Fibroblast of peridontal ligament (primary cell): ENCODE results near the gene AKR7A2.
"Not testable (repeated sequence)": the region's sequence is repeated elsewhere in the genome, so short reads cannot be mapped to it uniquely, and the experiment has no call there.

Source experiments
- DNase-seq: peaks from one replicate; pipeline ENCODE4 v3.0.0-alpha.2; 2010; ENCODE audit errors: extremely low read depth

The AKR7A2 gene

DNA sequence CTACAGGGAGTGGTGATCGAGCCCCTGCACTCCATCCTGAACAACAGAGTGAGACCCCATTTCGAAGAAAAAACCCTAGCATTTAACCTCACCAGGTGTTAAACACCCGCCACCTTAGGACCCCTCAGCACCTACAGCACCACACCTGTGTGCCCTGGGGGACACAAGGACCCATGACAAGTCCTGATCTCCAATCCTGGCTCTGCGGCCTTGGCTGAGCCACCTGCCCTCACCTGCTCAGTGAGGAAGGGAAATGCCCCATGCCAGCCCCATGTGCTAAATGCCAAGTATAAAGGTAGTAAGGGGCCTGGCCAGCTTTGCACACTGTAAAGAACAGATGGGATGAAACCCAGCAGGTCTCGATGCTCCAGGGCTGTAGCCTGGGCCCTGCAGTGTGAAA, 49.2 kb downstream of the AKR7A2 start:
- DNase-seq, result no peak

DNA sequence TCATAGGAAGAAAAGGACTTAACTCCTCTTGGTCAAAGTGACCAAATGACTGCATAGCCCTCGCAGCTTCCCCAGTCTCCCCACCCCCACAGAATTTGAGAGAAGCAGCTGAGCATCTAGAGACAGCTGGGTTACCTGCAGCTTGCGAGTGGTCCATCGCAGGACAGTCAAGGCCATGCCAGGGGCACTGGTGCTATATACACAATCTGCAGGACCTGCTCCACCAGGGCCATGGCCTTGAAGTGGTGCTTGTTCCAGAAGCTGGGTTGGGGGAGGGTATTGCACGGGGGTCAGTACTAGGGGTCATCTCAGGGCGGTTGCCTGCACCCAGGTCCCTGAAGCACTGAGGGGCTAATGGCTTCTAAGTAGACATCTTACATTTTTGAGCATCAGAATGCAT, 49.9 kb downstream of the AKR7A2 start:
- DNase-seq, result no peak

- peak; percentile 95 for DNase-seq
These were observed 51.5 kb downstream of the AKR7A2 start for GRCh38 chr1:19260211-19261138.

- no peak for DNase-seq
These were observed 53.6 kb downstream of the AKR7A2 start for GRCh38 chr1:19258353-19258752.

DNA sequence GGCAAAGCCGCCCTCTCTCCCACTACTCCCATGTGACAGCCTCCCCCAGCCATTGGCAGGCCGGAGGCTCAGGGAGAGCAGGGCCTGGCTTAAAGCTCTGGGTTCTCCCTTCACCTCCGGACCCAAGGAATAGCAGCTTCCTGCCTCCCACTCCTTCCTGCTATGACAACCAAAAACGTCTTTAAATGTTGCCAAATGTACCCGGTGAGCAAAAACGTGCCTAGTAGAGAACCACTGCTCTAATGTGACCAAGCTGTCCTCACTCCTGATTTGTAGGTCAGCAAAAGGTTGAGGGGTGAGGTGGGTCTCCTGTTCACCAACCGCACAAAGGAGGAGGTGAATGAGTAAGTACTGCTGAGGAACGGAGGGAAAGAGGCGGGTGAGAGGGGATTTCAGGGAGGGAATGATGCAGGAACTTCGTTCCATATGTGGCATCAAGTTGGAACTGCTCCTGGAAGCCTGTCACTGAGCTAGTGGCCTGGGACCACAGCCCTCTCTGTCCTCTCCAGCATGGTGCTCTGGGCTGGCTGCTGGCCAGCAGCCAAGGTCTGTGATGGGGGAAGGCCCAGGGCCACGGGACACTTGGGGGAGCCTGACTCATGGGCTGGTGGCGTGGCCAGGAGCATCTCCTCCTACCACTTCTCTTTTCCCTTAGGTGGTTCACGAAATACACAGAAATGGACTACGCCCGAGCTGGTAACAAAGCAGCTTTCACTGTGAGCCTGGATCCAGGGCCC, 54.6 kb downstream of the AKR7A2 start:
- no peak for DNase-seq

- not testable (repeated sequence) for DNase-seq
These were observed 55.6 kb downstream of the AKR7A2 start for GRCh38 chr1:19256301-19256700.

DNA sequence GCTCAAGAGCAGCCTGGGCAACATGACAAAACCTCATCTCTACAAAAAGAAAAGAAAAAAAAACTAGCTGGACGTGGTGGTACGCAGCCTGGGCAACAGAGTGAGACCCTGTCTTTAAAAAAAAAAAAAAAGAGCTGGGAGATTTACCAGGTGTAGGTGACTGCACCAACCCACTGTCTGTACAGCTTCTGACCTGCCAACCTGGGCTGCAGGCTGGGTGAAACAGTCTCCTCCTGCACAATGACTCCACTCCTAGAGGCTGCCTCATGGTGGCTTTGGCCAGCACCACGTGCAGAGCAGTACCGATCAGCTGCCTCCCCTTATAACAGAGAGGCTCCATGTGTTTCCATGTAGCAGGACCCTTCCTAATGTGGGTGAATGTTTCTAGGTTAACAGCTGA, 56.7 kb downstream of the AKR7A2 start:
- DNase-seq, result no peak

DNA sequence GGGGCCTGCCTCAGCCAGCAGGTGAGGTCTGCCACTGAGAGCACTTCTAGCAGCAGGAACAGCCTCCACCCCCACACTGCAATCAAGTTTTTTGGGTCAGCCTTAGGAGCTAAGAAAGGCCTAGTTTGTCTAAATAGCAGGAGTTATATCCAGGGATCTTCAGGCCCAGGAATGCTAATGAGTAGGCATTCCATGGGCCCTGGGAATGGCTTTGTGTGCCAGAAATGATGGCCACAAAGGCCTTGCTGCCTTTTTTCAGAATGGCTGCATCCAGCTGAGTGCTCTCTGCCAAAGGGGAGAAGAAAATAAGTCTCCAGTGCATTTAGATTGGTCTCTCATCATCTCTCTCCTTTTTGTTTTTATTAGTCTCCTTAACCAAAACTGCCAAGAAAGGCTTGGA, 57.5 kb downstream of the AKR7A2 start:
- no peak for DNase-seq
